B cell (primary cell): ENCODE data around the gene TMEM45B.

Experiments used
- EZH2 ChIP-seq: IDR thresholded peaks from 2 replicates; pipeline ENCODE4 v1.6.1; 2012; ENCODE audit warnings: borderline replicate concordance, low read depth, mild to moderate bottlenecking, moderate library complexity, low read length; ENCODE audit not compliant: insufficient read depth, poor library complexity, severe bottlenecking
- TF ChIP-seq, protein P1 (sequence below): fragments of 200-600 bp; IDR thresholded peaks from one replicate; pipeline ENCODE4 v1.8.0; 2022; ENCODE audit warnings: antibody characterized with exemption, mild to moderate bottlenecking

GRCh38 chr11:129825380-129825779 lies 9.7 kb downstream of the TMEM45B start:
- TF ChIP-seq EZH2 = no peak
- TF ChIP-seq, protein P1, sequence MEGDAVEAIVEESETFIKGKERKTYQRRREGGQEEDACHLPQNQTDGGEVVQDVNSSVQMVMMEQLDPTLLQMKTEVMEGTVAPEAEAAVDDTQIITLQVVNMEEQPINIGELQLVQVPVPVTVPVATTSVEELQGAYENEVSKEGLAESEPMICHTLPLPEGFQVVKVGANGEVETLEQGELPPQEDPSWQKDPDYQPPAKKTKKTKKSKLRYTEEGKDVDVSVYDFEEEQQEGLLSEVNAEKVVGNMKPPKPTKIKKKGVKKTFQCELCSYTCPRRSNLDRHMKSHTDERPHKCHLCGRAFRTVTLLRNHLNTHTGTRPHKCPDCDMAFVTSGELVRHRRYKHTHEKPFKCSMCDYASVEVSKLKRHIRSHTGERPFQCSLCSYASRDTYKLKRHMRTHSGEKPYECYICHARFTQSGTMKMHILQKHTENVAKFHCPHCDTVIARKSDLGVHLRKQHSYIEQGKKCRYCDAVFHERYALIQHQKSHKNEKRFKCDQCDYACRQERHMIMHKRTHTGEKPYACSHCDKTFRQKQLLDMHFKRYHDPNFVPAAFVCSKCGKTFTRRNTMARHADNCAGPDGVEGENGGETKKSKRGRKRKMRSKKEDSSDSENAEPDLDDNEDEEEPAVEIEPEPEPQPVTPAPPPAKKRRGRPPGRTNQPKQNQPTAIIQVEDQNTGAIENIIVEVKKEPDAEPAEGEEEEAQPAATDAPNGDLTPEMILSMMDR = no peak
